Nephron (organoid): ENCODE data around the gene CTIF.

ENCODE experiments used
- H3K27ac Mint-ChIP-seq, 3 experiments: 2 replicates each; pipeline ENCODE4 v1.8.0; 2020; ENCODE audit warnings: mixed read lengths in 3 of 3, mild to moderate bottlenecking in 2 of 3, moderate library complexity in 1 of 3
- H3K27me3 Mint-ChIP-seq: 2 replicates; pipeline ENCODE4 v1.8.0; 2021; ENCODE audit warnings: low read depth, mild to moderate bottlenecking, moderate library complexity, mixed read lengths
- H3K36me3 Mint-ChIP-seq: 2 replicates; pipeline ENCODE4 v1.8.0; 2020; ENCODE audit warnings: low read depth, mixed read lengths
- H3K4me1 Mint-ChIP-seq: 2 replicates; pipeline ENCODE4 v1.8.0; 2020; ENCODE audit warnings: mixed read lengths
- H3K4me3 Mint-ChIP-seq, 3 experiments: 2 replicates each; pipeline ENCODE4 v1.8.0; 2020; ENCODE audit warnings: mild to moderate bottlenecking in 3 of 3, mixed read lengths in 3 of 3, moderate library complexity in 2 of 3
- H3K9me3 Mint-ChIP-seq: 2 replicates; pipeline ENCODE4 v1.8.0; 2020; ENCODE audit warnings: mixed read lengths
- TF ChIP-seq, protein P1 (sequence below), 3 experiments: fragments of 200-600 bp; sonication (generic); IDR thresholded peaks; one replicate each; pipeline ENCODE4 v1.5.0; 2021; ENCODE audit warnings: antibody characterized with exemption in 3 of 3; ENCODE audit not compliant: unreplicated experiment in 3 of 3

CTIF gene

GRCh38 chr18:48875314-48875941, 336.6 kb downstream of the CTIF start:
- Mint-ChIP-seq H3K36me3 (peaks cover 4% of the 10 kb centered on the region), H3K27me3 (peaks cover 11% of the 10 kb centered on the region), H3K4me3 (no peak overlapping the region), H3K9me3 (no peaks in the 10 kb centered on the region), H3K27ac (peak overlapping the region; percentile 81 to 86 (median 86)), H3K4me1 (peaks cover 54% of the 10 kb centered on the region)
- TF ChIP-seq, protein P1, sequence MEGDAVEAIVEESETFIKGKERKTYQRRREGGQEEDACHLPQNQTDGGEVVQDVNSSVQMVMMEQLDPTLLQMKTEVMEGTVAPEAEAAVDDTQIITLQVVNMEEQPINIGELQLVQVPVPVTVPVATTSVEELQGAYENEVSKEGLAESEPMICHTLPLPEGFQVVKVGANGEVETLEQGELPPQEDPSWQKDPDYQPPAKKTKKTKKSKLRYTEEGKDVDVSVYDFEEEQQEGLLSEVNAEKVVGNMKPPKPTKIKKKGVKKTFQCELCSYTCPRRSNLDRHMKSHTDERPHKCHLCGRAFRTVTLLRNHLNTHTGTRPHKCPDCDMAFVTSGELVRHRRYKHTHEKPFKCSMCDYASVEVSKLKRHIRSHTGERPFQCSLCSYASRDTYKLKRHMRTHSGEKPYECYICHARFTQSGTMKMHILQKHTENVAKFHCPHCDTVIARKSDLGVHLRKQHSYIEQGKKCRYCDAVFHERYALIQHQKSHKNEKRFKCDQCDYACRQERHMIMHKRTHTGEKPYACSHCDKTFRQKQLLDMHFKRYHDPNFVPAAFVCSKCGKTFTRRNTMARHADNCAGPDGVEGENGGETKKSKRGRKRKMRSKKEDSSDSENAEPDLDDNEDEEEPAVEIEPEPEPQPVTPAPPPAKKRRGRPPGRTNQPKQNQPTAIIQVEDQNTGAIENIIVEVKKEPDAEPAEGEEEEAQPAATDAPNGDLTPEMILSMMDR (IDR thresholded peaks at IDR 0.05; ENCODE audit: unreplicated experiment in 3 of 3): no peak

DNA sequence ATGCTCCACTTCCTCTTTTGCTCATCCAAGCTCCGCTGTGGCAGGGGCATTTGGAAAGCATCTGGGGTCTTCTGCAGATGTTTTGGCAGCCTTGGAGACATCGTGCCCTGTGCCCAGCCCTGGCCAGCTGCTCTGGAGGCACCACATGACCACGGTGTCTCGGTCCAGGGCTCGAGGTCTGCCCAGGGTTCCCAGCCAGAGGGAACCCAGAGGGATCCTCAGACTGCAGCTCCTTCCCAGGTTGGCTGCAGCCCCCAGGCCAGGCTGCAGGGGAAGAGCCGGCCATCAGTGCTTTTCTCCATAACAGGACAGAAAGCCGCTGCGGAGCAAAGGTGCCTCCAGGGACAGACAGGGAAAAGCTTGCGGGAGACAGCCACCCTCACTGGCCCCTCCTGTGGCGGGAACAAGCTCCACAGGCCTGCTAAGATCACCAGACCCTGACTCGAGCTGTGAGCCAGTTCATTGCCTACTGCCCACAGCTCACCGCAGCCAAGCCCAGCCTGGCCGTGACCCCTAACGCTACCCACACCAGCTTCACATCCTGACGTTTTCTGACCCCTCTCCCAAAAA, 337.2 kb downstream of the CTIF start:
- Mint-ChIP-seq H3K36me3 (peaks cover 10% of the 10 kb centered on the region), H3K4me1 (peaks cover 54% of the 10 kb centered on the region), H3K27me3 (peaks cover 11% of the 10 kb centered on the region), H3K27ac (peak overlapping the region; percentile 80 to 86 (median 81)), H3K9me3 (no peaks in the 10 kb centered on the region), H3K4me3 (peak overlapping the region in 1 of 3 experiments; percentile 19)
- TF ChIP-seq, protein P1 (IDR thresholded peaks at IDR 0.05; ENCODE audit: unreplicated experiment in 3 of 3): peak; percentile 21 to 36 (median 24)

DNA sequence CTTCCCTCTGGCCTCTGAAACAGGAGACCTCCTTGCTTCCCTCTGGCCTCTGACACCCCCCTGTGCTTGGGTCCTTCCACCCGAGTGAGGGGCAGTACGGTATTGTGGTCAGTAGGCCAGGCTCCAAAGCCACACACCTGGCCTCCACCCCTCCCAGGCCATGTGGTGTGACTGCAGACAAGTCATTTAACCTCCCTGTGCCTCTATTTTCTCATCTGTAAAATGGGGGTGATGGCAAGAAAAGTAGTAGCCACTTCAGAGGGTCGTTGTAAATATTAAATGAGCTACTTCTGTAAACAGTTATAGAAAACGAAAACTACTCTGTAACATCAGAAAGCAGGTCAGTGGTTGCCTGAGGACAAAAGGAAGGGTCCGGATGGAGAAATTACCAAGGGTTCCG, 337.8 kb downstream of the CTIF start:
- H3K4me1 Mint-ChIP-seq: peaks cover 53% of the 10 kb centered on the region
- H3K36me3 Mint-ChIP-seq: peaks cover 11% of the 10 kb centered on the region
- TF ChIP-seq, protein P1 (IDR thresholded peaks at IDR 0.05; ENCODE audit: unreplicated experiment in 3 of 3): no peak
- H3K27me3 Mint-ChIP-seq: peaks cover 11% of the 10 kb centered on the region
- peak overlapping the region; percentile 80 to 86 (median 81) for H3K27ac Mint-ChIP-seq
- peak overlapping the region in 1 of 3 experiments; percentile 19 for H3K4me3 Mint-ChIP-seq
- H3K9me3 Mint-ChIP-seq: no peaks in the 10 kb centered on the region

DNA sequence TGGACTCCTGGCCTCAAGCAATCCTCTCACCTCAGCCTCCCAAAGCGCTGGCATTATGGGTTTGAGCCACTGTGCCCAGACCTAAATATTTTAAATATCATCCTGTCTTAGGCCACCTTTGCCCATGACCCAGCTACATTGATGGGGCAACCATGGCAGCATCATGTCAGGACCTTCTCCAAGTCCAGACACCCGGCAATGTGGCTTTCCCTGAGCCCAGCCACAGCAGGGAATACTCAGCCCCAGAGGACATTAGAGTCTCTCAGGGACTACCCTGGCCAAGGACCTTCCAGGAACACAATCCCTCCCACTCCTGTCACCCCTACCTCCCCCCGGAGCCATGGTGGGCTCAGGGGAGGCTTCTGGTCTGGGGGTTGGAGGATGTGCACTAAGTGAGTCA, 339.1 kb downstream of the CTIF start:
- no peaks in the 10 kb centered on the region for H3K9me3 Mint-ChIP-seq
- TF ChIP-seq, protein P1 (IDR thresholded peaks at IDR 0.05; ENCODE audit: unreplicated experiment in 3 of 3): no peak
- H3K27me3 Mint-ChIP-seq: peaks cover 11% of the 10 kb centered on the region
- peaks cover 11% of the 10 kb centered on the region for H3K36me3 Mint-ChIP-seq
- peaks cover 46% of the 10 kb centered on the region for H3K4me1 Mint-ChIP-seq
- no peak overlapping the region for H3K4me3 Mint-ChIP-seq
- H3K27ac Mint-ChIP-seq: peak overlapping the region; percentile 46 to 78 (median 66)

DNA sequence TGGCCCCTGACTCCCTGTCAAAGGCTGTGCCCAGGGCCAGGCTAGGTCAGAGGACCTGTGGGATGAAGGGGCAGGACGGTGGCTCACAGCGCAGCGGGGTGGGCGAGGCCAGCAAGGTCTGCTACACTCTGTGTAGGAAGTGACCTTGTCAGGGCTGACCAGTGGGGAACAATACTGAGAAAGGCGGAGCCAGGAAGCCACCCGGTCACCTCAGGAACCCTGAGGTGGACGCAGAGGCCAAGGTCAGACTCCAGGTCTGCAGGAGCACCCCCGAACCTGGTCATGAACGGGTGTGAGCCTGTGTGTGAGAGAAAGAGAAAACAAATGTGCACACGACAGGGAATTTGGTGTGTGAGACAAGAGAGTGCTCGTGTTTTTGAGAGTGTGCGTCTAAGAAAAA, 339.6 kb downstream of the CTIF start:
- peaks cover 11% of the 10 kb centered on the region for H3K36me3 Mint-ChIP-seq
- no peak overlapping the region for H3K4me3 Mint-ChIP-seq
- H3K27ac Mint-ChIP-seq: peak overlapping the region; percentile 46 to 78 (median 66)
- peaks cover 8% of the 10 kb centered on the region for H3K27me3 Mint-ChIP-seq
- TF ChIP-seq, protein P1 (IDR thresholded peaks at IDR 0.05; ENCODE audit: unreplicated experiment in 3 of 3): no peak
- H3K9me3 Mint-ChIP-seq: no peaks in the 10 kb centered on the region
- peaks cover 43% of the 10 kb centered on the region for H3K4me1 Mint-ChIP-seq

- peaks cover 6% of the 10 kb centered on the region for H3K27me3 Mint-ChIP-seq
- no peak overlapping the region for H3K4me3 Mint-ChIP-seq
- peaks cover 46% of the 10 kb centered on the region for H3K4me1 Mint-ChIP-seq
- peaks cover 11% of the 10 kb centered on the region for H3K36me3 Mint-ChIP-seq
- H3K27ac Mint-ChIP-seq: peak overlapping the region; percentile 46 to 78 (median 66)
- TF ChIP-seq, protein P1 (IDR thresholded peaks at IDR 0.05; ENCODE audit: unreplicated experiment in 3 of 3): no peak
- H3K9me3 Mint-ChIP-seq: no peaks in the 10 kb centered on the region
Observed at GRCh38 chr18:48879008-48879431, 340.2 kb downstream of the CTIF start.
